Central memory CD4-positive, alpha-beta T cell (primary cell): ENCODE measurements around the gene TMEM263.
A peak's percentile ranks its signal among the peaks of the same experiment; 100 is the strongest.
"Not testable (repeated sequence)": the region's sequence is repeated elsewhere in the genome, so short reads cannot be mapped to it uniquely, and the experiment has no call there.

Experiments used
- DNase-seq: peaks from one replicate; pipeline ENCODE4 v3.0.0; 2022

TMEM263 gene

GRCh38 chr12:106986625-106987389, 31.1 kb downstream of the TMEM263 start, which contains the start of gene MTERF2:
Gene MTERF2, minus strand, starts transcription at chr12:106987146. Its CDS starts 8,432 bp downstream, at chr12:106978714.
- peak; percentile 71 for DNase-seq

GRCh38 chr12:106987846-106988245, 32.1 kb downstream of the TMEM263 start:
- no peak for DNase-seq

- DNase-seq, result no peak
These were observed 39.0 kb downstream of the TMEM263 start for GRCh38 chr12:106994579-106995220.

- not testable (repeated sequence) for DNase-seq
These were observed 40.4 kb downstream of the TMEM263 start for GRCh38 chr12:106996102-106996501.

- DNase-seq, result no peak
These were observed 42.2 kb downstream of the TMEM263 start for GRCh38 chr12:106997916-106998315.

GRCh38 chr12:106999446-106999845, 43.7 kb downstream of the TMEM263 start:
- no peak for DNase-seq

GRCh38 chr12:107002665-107003064, 47.0 kb downstream of the TMEM263 start:
- not testable (repeated sequence) for DNase-seq

- no peak for DNase-seq
These were observed 51.7 kb downstream of the TMEM263 start for GRCh38 chr12:107007411-107007810.

GRCh38 chr12:107011519-107011918, 55.8 kb downstream of the TMEM263 start:
- DNase-seq, result no peak

GRCh38 chr12:107012736-107013425, 57.2 kb downstream of the TMEM263 start:
- DNase-seq, result no peak

GRCh38 chr12:107014055-107014454, 58.3 kb downstream of the TMEM263 start:
- DNase-seq, result peak; percentile 39

- DNase-seq, result no peak
These were observed 61.3 kb downstream of the TMEM263 start for GRCh38 chr12:107017042-107017441.

- DNase-seq, result no peak
These were observed 63.8 kb downstream of the TMEM263 start for GRCh38 chr12:107019546-107019945.
